HEK293 (cell line): ENCODE measurements around the gene UPF2.

Experiments
- CTCF ChIA-PET: fragments of 350-600 bp; formaldehyde crosslinking; extraction: SDS; loops from one replicate; lab custom pipeline; 2021; ENCODE audit warnings: antibody characterized with exemption; lab: Yijun Ruan, JAX
- POLR2A ChIA-PET: fragments of 300-600 bp; formaldehyde crosslinking; extraction: SDS; loops from one replicate; lab custom pipeline; 2020; ENCODE audit warnings: antibody characterized with exemption, inconsistent platforms; lab: Yijun Ruan, JAX
- H3K27ac ChIP-seq: fragments of 200-500 bp; sonication (Bioruptor generic); 2 replicates; pipeline ENCODE4 v1.5.1; 2014; ENCODE audit warnings: low read depth, low read length, control low read depth, inconsistent platforms; ENCODE audit errors: extremely low read depth
- H3K36me3 ChIP-seq, 2 experiments: fragments of 200-500 bp in 1 of 2; sonication (Bioruptor generic) in 1 of 2; 1 replicate in 1 of 2; 2 replicates in 1 of 2; pipeline ENCODE4 v1.5.1; 2014 to 2017; ENCODE audit warnings: inconsistent platforms in 2 of 2, low read length in 2 of 2; ENCODE audit not compliant: control insufficient read depth in 2 of 2, insufficient read depth in 1 of 2
- H3K4me1 ChIP-seq: fragments of 200-500 bp; sonication (Bioruptor generic); 2 replicates; pipeline ENCODE4 v1.5.1; 2014; ENCODE audit warnings: mild to moderate bottlenecking, low read length, inconsistent platforms; ENCODE audit not compliant: control insufficient read depth, insufficient read depth
- H3K4me3 ChIP-seq: 2 replicates; pipeline ENCODE4 v1.5.1; 2011; ENCODE audit warnings: low read depth, mild to moderate bottlenecking, control low read depth, low read length, moderate library complexity
- H3K9me3 ChIP-seq: fragments of 200-500 bp; sonication (Bioruptor generic); 2 replicates; pipeline ENCODE4 v1.5.1; 2014; ENCODE audit warnings: low read depth, low read length, inconsistent platforms; ENCODE audit not compliant: control insufficient read depth, insufficient read depth
- IKZF3 ChIP-seq: fragments of 450-650 bp; IDR thresholded peaks from 2 replicates; pipeline ENCODE4 v1.5.0; 2018; ENCODE audit warnings: missing biosample characterization, mild to moderate bottlenecking, missing genetic modification characterization, moderate library complexity
- KLF16 ChIP-seq: fragments of 450-650 bp; formaldehyde crosslinking; IDR thresholded peaks from 2 replicates; pipeline ENCODE4 v1.5.1; 2017; ENCODE audit warnings: missing biosample characterization, missing genetic modification characterization
- KLF9 ChIP-seq: fragments of 450-650 bp; formaldehyde crosslinking; IDR thresholded peaks from 2 replicates; pipeline ENCODE4 v1.5.1; 2016; ENCODE audit warnings: missing biosample characterization, missing genetic modification characterization, low read depth
- ZBTB11 ChIP-seq: fragments of 450-650 bp; formaldehyde crosslinking; conservative IDR thresholded peaks from 2 replicates; pipeline ENCODE4 v1.5.1; 2016; ENCODE audit warnings: low read depth, missing biosample characterization, missing genetic modification characterization
- ZBTB17 ChIP-seq: fragments of 450-650 bp; formaldehyde crosslinking; IDR thresholded peaks from 2 replicates; pipeline ENCODE4 v1.5.1; 2016; ENCODE audit warnings: missing biosample characterization, missing genetic modification characterization
- ZBTB49 ChIP-seq: fragments of 450-650 bp; formaldehyde crosslinking; IDR thresholded peaks from 2 replicates; pipeline ENCODE4 v1.5.1; 2016; ENCODE audit warnings: missing biosample characterization, missing genetic modification characterization, low read depth
- ZBTB7A ChIP-seq: fragments of 450-650 bp; formaldehyde crosslinking; IDR thresholded peaks from 2 replicates; pipeline ENCODE4 v1.5.1; 2016; ENCODE audit warnings: low read depth, missing biosample characterization, missing genetic modification characterization
- ZEB2 ChIP-seq: fragments of 450-650 bp; formaldehyde crosslinking; IDR thresholded peaks from 2 replicates; pipeline ENCODE4 v1.5.1; 2016; ENCODE audit warnings: missing biosample characterization, missing genetic modification characterization
- ZNF114 ChIP-seq: fragments of 450-650 bp; formaldehyde crosslinking; IDR thresholded peaks from 2 replicates; pipeline ENCODE4 v1.5.0; 2017; ENCODE audit warnings: missing biosample characterization, missing genetic modification characterization
- ZNF155 ChIP-seq: fragments of 450-650 bp; formaldehyde crosslinking; IDR thresholded peaks from 2 replicates; pipeline ENCODE4 v1.5.1; 2016; ENCODE audit warnings: missing biosample characterization, missing genetic modification characterization
- ZNF157 ChIP-seq: fragments of 450-650 bp; formaldehyde crosslinking; IDR thresholded peaks from 2 replicates; pipeline ENCODE4 v1.5.1; 2016; ENCODE audit warnings: missing biosample characterization, missing genetic modification characterization
- ZNF184 ChIP-seq: fragments of 450-650 bp; IDR thresholded peaks from 2 replicates; pipeline ENCODE4 v1.5.1; 2018; ENCODE audit warnings: missing biosample characterization, mild to moderate bottlenecking, missing genetic modification characterization
- ZNF221 ChIP-seq: fragments of 450-650 bp; formaldehyde crosslinking; IDR thresholded peaks from 2 replicates; pipeline ENCODE4 v1.5.1; 2017; ENCODE audit warnings: missing biosample characterization, missing genetic modification characterization, borderline replicate concordance
- ZNF24 ChIP-seq: fragments of 450-650 bp; formaldehyde crosslinking; IDR thresholded peaks from 2 replicates; pipeline ENCODE4 v1.5.1; 2016; ENCODE audit warnings: missing biosample characterization, missing genetic modification characterization
- ZNF292 ChIP-seq: fragments of 450-650 bp; formaldehyde crosslinking; IDR thresholded peaks from 2 replicates; pipeline ENCODE4 v1.5.1; 2016; ENCODE audit warnings: low read depth, missing biosample characterization, missing genetic modification characterization, borderline replicate concordance
- ZNF510 ChIP-seq: fragments of 450-650 bp; formaldehyde crosslinking; IDR thresholded peaks from 2 replicates; pipeline ENCODE4 v1.5.1; 2018; ENCODE audit warnings: mild to moderate bottlenecking, missing genetic modification characterization, missing biosample characterization; ENCODE audit not compliant: insufficient replicate concordance
- ZNF555 ChIP-seq: fragments of 450-650 bp; formaldehyde crosslinking; conservative IDR thresholded peaks from 2 replicates; pipeline ENCODE4 v1.5.1; 2017; ENCODE audit warnings: missing biosample characterization, mild to moderate bottlenecking, missing genetic modification characterization, inconsistent platforms
- ZNF585B ChIP-seq: fragments of 450-650 bp; formaldehyde crosslinking; IDR thresholded peaks from 2 replicates; pipeline ENCODE4 v1.5.1; 2016; ENCODE audit warnings: missing biosample characterization, missing genetic modification characterization
- ZNF600 ChIP-seq: fragments of 450-650 bp; formaldehyde crosslinking; IDR thresholded peaks from 2 replicates; pipeline ENCODE4 v1.5.1; 2016; ENCODE audit warnings: missing biosample characterization, missing genetic modification characterization
- ZNF623 ChIP-seq: fragments of 450-650 bp; formaldehyde crosslinking; IDR thresholded peaks from 2 replicates; pipeline ENCODE4 v1.5.1; 2016; ENCODE audit warnings: missing biosample characterization, missing genetic modification characterization
- ZNF624 ChIP-seq: fragments of 450-650 bp; formaldehyde crosslinking; IDR thresholded peaks from 2 replicates; pipeline ENCODE4 v1.5.1; 2017; ENCODE audit warnings: missing biosample characterization, missing genetic modification characterization
- ZNF639 ChIP-seq: fragments of 450-650 bp; formaldehyde crosslinking; IDR thresholded peaks from 2 replicates; pipeline ENCODE4 v1.5.1; 2016; ENCODE audit warnings: missing biosample characterization, missing genetic modification characterization
- ZNF645 ChIP-seq: fragments of 450-650 bp; formaldehyde crosslinking; IDR thresholded peaks from 2 replicates; pipeline ENCODE4; 2016; ENCODE audit warnings: missing biosample characterization, missing genetic modification characterization
- ZNF654 ChIP-seq: fragments of 450-650 bp; formaldehyde crosslinking; IDR thresholded peaks from 2 replicates; pipeline ENCODE4 v1.5.1; 2016; ENCODE audit warnings: low read depth, missing biosample characterization, missing genetic modification characterization
- ZNF704 ChIP-seq: fragments of 450-650 bp; formaldehyde crosslinking; IDR thresholded peaks from 2 replicates; pipeline ENCODE4 v1.5.1; 2016; ENCODE audit warnings: missing biosample characterization, missing genetic modification characterization
- ZNF747 ChIP-seq: fragments of 450-650 bp; formaldehyde crosslinking; IDR thresholded peaks from 2 replicates; pipeline ENCODE4 v1.5.1; 2016; ENCODE audit warnings: missing biosample characterization, missing genetic modification characterization
- ZNF843 ChIP-seq: fragments of 450-650 bp; formaldehyde crosslinking; IDR thresholded peaks from 2 replicates; pipeline ENCODE4 v1.5.1; 2016; ENCODE audit warnings: missing biosample characterization, missing genetic modification characterization
- ZSCAN30 ChIP-seq: fragments of 450-650 bp; IDR thresholded peaks from 2 replicates; pipeline ENCODE4 v1.5.1; 2018; ENCODE audit warnings: missing biosample characterization, mild to moderate bottlenecking, missing genetic modification characterization, moderate library complexity

Gene UPF2

GRCh38 chr10:11870900-11871400 is 171.7 kb downstream of the UPF2 start:
- Histone ChIP-seq H3K4me1 (no peaks in the 10 kb centered on the region; the same call in 1 of the 2 replicates), H3K27ac (no peak overlapping the region), H3K9me3 (no peaks in the 10 kb centered on the region), H3K36me3 (peaks cover 3 to 17% of the 10 kb centered on the region in 2 experiments), H3K4me3 (no peak overlapping the region)
- ChIA-PET CTCF (no interaction called here), POLR2A (no interaction called here)
- TF ChIP-seq ZNF24, result no peak
- TF ChIP-seq ZNF843 (tag by site-specific recombination), result no peak
- TF ChIP-seq ZBTB7A (tag by site-specific recombination), result no peak
- TF ChIP-seq ZNF654 (tag by site-specific recombination), result no peak
- no peak for TF ChIP-seq IKZF3 (tag by site-specific recombination)
- TF ChIP-seq ZNF184 (tag by site-specific recombination), result no peak
- no peak for TF ChIP-seq ZNF704 (tag by site-specific recombination)
- TF ChIP-seq KLF16 (tag by site-specific recombination), result no peak
- no peak for TF ChIP-seq ZBTB11 (tag by site-specific recombination)
- TF ChIP-seq ZNF155 (tag by site-specific recombination), result no peak
- no peak for TF ChIP-seq ZNF585B (tag by site-specific recombination)
- no peak for TF ChIP-seq ZNF292 (tag by site-specific recombination)

- TF ChIP-seq ZEB2 (tag by site-specific recombination) (no peak), ZBTB49 (tag by site-specific recombination) (no peak), ZNF510 (tag by site-specific recombination) (no peak), ZBTB17 (no peak), KLF9 (tag by site-specific recombination) (no peak), ZSCAN30 (tag by site-specific recombination) (no peak), ZNF555 (tag by site-specific recombination) (no peak), ZNF624 (tag by site-specific recombination) (no peak), ZNF639 (tag by site-specific recombination) (no peak), ZNF645 (tag by site-specific recombination) (no peak), ZNF114 (tag by site-specific recombination) (no peak), ZNF623 (tag by site-specific recombination) (no peak), ZNF221 (tag by site-specific recombination) (no peak), ZNF747 (tag by site-specific recombination) (no peak), ZNF600 (tag by site-specific recombination) (no peak), ZNF157 (tag by site-specific recombination) (no peak)
- Histone ChIP-seq H3K4me1 (no peaks in the 10 kb centered on the region; the same call in 1 of the 2 replicates), H3K9me3 (no peaks in the 10 kb centered on the region), H3K36me3 (peaks cover 3 to 17% of the 10 kb centered on the region in 2 experiments), H3K4me3 (no peak overlapping the region), H3K27ac (no peak overlapping the region)
- CTCF ChIA-PET, result no interaction called here
- POLR2A ChIA-PET, result no interaction called here
Observed at GRCh38 chr10:11870461-11870780, 172.2 kb downstream of the UPF2 start.
